Prostate gland (tissue), 2 donors: ENCODE measurements around the gene POLE.

ENCODE experiments used
- CTCF ChIP-seq, 4 experiments: fragments of 200-600 bp in 2 of 4; fragments of 450-650 bp in 2 of 4; sonication (generic) in 2 of 4; IDR thresholded peaks; 1 replicate in 3 of 4; 2 replicates in 1 of 4; pipeline ENCODE4 v1.5.1; 2016 to 2019; ENCODE audit warnings: antibody characterized with exemption in 4 of 4, mild to moderate bottlenecking in 2 of 4, moderate library complexity in 2 of 4
- POLR2A ChIP-seq: fragments of 450-650 bp; IDR thresholded peaks from one replicate; pipeline ENCODE4 v1.6.1; 2016; ENCODE audit warnings: antibody characterized with exemption, mild to moderate bottlenecking

DNA sequence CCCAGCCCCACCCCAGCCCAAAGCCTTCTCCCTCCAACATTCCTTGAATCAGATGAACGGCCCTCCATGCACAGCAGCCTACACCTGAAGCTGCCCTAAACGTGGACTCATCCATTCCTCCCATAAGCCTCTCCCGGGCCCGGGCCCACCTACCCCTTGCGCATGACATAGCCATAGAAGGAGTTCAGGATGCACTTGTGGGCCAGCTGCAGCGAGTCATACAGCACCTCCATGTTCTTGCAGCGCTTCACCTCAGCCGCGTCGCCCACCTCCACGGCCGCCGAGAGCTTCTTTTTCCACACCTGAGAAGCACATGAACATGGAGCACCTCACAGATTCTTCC is 22.0 kb downstream of the POLE start:
- TF ChIP-seq CTCF (IDR thresholded peaks at IDR 0.05): no peak
- TF ChIP-seq POLR2A: no peak
